ENCODE measurements around the gene FBXL19.

Gene FBXL19

DNA sequence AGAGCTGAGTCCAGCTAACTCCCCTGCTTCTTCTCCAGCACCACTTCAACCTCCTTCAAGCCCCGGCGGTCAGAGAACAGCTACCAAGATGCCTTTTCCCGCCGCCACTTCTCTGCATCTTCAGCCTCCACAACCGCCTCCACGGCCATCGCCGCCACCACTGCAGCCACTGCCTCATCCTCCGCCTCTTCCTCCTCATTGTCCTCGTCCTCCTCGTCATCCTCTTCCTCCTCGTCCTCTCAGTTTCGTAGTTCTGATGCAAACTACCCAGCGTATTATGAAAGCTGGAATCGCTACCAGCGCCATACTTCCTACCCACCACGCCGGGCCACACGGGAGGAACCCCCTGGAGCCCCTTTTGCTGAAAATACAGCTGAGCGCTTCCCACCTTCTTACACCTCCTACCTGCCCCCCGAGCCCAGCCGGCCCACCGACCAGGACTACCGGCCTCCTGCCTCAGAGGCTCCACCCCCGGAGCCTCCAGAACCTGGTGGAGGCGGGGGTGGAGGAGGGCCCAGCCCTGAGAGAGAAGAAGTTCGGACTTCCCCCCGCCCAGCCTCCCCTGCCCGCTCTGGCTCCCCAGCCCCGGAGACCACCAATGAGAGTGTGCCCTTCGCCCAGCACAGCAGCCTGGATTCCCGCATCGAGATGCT, 41.3 kb downstream of the FBXL19 start:
- no peak for DNase-seq (ENCODE audit: low read depth in 2 of 2)

DNA sequence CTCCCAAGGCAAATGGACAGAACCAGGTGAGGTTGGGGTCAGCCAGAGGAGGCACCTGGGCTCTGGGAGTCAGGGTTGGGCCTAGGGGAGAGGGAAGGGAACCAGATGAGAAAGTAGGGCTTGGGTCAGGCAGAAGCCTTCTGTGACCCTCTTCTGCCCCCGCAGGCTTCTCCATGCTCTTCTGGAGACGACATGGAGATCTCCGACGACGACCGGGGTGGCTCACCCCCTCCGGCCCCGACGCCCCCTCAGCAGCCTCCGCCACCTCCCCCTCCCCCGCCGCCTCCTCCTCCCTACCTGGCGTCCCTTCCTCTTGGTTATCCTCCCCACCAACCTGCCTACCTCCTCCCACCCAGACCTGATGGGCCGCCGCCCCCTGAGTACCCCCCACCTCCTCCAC, 42.1 kb downstream of the FBXL19 start:
- no peak for DNase-seq (ENCODE audit: low read depth in 2 of 2)

DNA sequence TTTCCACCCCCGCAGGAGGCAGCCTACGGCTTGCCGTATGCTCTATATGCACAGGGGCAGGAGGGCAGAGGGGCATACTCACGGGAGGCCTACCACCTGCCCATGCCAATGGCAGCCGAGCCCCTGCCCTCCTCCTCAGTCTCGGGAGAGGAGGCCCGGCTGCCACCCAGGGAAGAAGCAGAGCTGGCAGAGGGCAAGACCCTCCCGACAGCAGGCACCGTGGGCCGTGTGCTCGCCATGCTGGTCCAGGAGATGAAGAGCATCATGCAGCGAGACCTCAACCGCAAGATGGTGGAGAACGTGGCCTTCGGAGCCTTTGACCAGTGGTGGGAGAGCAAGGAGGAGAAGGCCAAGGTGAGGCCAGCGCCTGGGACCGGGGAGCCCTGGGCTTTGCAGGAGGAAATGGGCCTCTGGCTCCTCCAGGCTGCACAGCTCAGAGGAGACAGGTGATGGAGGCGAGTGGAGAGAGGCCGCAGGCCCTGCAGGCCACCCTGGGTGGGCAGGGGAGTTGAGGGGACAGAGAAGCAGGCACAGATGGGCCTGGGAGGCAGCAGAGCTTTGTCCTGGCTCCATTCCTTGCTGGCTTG, 42.8 kb downstream of the FBXL19 start:
- DNase-seq (ENCODE audit: low read depth in 2 of 2): no peak

DNA sequence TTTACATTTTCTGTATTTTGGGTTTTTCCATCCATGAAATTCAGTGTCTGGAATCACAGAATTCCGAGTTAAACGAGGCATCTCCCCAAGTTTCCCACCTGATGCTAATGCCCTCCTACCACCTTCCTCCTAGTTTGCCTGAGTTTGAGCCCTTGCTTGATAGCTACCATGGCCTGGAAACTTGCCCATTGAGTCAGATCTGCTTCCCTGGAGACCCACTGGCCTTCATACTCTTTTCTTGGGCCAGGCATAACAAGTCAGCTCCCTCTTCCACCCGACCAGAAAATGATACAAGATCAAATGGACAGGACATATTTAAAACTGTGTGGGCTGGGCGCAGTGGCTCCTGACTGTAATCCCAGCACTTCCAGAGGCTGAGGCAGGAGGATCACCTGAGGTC, 44.4 kb downstream of the FBXL19 start:
- DNase-seq (ENCODE audit: low read depth in 2 of 2): no peak

DNA sequence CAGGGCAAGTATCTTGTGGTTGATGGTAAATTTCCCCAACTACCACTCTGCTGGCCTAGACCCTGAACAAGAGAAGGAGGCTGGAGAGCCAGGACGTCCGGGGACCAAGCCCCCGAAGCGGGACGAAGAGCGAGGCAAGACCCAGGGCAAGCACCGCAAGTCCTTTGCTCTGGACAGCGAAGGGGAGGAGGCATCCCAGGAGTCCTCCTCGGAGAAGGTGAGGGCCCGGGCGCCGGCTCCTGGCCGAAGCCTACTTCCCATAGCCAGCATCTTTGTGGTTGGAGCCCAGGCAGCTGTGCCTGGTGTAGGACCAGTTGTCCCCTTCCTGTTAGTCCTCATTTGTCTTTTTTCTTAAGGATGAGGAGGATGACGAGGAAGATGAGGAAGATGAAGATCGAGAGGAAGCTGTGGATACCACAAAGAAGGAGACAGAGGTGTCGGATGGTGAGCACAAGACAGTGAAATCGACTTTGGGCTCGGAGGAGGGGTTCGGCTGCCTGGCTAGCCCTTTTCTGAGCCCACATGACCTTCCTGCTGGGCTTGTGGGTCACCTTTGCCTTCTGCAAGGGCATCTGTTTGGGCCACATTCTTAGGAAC, 46.0 kb downstream of the FBXL19 start:
- DNase-seq (ENCODE audit: low read depth in 2 of 2): no peak

DNA sequence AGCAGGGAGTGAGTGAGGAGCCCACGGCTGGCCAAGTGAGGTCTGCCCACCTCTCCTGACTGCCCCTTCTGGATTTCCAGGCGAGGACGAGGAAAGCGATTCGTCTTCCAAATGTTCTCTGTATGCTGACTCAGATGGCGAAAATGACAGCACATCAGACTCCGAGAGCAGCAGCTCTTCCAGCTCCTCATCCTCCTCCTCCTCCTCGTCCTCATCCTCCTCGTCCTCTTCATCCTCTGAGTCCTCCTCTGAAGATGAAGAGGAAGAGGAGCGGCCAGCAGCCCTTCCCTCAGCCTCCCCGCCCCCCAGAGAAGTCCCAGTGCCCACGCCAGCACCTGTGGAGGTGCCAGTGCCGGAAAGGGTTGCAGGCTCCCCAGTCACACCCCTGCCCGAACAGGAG, 47.9 kb downstream of the FBXL19 start:
- DNase-seq (ENCODE audit: low read depth in 2 of 2): no peak

DNA sequence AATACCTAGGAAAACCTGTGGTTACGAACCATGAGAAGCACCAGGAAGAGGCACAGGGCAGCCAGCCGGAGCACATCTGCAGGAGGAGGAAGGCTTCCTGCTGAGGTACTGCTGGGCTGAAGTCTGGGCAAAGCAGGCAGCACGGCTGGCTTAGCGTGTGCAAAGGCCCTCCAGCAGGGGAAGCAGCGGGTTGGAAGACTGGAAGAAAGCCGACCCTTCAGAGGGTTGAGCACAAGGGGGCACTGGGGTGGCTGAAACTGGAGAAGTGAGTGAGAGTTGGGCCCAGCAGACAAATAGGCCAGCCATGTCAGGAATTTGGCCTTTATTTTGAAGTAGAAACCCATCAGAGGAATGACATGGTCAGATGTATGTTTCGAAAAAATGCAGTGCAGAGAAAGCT, 49.5 kb downstream of the FBXL19 start:
- no peak for DNase-seq (ENCODE audit: low read depth in 2 of 2)

DNA sequence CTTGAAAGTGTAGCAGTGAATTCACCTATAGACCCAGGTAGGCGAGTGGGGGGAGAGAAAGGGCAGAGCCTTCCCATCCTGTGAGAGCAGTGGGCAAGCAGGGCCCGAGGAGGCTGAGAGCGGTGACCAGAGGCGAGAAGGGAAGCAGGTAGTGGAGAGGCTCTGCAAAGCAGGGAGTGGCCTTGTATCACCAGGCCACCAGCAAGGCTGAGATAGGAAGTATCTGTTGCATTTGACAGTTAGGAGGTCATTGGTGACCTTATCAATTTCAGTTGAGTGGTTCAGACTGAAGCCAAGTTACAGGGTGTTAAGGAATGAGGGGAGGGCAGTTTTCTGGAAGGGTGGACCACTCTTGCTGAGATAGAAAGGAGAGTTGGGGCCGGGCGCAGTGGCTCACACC, 51.0 kb downstream of the FBXL19 start:
- DNase-seq (ENCODE audit: low read depth in 2 of 2): no peak

DNA sequence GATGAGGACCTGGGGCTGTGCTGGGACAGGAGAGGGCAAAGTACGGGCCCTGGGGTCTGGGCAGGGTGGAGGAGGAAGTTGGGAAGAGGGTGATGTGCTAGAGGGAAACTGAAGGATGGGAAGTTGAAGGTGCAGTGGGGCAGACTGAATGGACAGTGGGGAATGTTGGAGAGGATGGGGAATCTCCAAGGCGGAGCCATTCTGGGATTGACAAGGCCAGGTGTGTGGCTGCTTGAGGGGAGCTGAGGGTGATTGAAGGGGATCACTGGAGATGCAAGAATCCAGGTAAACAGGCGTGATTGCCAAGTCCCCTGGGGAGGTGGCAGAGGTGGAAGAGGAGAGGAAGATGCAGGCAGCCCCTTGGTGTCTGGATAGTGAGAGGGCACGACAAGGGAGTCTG, 53.1 kb downstream of the FBXL19 start:
- DNase-seq (ENCODE audit: low read depth in 2 of 2): no peak

DNA sequence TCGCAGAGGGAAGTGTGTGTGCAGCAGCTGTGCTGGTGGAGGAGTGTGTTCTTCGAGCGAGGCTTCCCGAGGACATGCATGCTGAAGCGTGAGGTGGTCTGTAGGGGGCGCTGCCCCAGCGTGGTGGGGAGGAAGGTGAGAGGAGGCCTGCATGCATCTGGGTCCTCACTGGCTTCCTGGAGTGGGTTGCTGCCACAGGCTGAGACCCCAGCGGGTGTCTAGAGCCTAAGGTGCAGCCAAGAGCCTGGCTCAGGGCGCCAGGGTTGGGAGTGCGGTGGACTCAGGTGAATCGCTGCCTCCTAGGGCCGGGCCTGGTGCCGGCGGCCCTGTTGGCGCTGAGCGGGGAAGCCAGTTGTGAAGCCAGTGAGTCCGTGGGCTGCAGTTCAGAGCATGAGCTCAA, 54.1 kb downstream of the FBXL19 start:
- DNase-seq (ENCODE audit: low read depth in 2 of 2): no peak

DNA sequence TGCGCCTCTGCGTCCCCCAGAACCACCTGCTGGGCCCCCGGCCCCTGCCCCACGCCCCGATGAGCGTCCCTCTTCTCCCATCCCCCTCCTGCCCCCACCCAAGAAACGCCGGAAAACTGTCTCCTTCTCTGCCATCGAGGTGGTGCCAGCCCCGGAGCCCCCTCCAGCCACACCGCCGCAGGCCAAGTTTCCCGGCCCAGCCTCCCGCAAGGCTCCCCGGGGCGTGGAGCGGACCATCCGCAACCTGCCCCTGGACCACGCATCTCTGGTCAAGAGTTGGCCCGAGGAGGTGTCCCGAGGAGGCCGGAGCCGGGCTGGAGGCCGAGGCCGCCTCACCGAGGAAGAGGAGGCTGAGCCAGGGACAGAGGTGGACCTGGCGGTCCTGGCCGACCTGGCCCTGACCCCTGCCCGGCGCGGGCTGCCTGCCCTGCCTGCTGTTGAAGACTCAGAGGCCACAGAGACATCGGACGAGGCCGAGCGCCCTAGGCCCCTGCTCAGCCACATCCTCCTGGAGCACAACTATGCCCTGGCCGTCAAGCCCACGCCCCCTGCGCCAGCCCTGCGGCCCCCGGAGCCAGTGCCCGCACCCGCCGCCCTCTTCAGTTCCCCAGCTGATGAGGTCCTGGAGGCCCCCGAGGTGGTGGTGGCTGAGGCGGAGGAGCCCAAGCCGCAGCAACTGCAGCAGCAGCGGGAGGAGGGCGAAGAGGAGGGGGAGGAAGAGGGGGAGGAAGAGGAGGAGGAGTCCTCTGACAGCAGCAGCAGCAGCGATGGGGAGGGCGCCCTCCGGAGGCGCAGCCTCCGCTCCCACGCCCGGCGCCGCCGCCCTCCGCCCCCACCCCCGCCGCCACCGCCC, 56.0 kb downstream of the FBXL19 start:
- no peak for DNase-seq (ENCODE audit: low read depth in 2 of 2)

DNA sequence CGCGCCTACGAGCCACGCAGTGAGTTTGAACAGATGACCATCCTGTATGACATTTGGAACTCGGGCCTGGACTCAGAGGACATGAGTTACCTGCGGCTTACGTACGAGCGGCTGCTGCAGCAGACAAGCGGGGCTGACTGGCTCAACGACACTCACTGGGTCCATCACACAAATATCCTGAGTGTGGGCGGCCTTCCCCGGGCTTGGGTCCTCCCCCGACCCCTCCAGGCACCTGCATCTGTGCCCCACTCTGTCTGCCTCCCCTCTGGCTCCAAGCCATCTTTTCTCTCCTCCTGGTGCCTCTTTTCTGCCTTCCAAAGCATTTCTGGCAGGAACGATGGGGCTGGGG, 56.6 kb downstream of the FBXL19 start:
- DNase-seq (ENCODE audit: low read depth in 2 of 2): no peak

DNA sequence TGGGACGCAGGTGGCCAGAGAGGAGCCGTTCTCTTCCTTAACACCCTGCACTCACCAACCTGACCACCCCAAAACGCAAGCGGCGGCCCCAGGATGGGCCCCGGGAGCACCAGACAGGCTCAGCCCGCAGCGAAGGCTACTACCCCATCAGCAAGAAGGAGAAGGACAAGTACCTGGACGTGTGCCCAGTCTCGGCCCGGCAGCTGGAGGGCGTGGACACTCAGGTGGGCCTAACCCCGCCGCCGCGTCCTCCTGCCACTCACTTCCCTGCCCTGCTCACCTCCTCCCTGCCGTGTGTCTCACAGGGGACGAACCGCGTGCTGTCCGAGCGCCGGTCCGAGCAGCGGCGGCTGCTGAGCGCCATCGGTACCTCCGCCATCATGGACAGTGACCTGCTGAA, 57.1 kb downstream of the FBXL19 start:
- DNase-seq (ENCODE audit: low read depth in 2 of 2): no peak

DNA sequence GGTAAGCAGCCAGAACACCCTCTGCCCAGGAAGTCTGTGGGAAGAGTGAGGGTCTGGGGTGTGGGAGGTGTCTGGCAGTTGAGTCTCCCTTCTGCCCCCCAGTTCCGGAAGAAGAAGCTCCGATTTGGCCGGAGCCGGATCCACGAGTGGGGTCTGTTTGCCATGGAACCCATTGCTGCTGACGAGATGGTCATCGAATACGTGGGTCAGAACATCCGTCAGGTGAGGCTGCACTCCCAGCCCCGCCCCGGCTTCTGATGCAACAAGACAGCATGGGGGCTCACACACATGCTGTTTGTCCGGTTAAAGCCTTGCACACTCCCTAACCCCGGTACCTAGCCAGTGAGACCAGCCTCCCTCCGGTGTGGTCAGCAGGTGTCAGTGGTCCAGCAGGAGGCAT, 57.6 kb downstream of the FBXL19 start:
- DNase-seq (ENCODE audit: low read depth in 2 of 2): no peak

DNA sequence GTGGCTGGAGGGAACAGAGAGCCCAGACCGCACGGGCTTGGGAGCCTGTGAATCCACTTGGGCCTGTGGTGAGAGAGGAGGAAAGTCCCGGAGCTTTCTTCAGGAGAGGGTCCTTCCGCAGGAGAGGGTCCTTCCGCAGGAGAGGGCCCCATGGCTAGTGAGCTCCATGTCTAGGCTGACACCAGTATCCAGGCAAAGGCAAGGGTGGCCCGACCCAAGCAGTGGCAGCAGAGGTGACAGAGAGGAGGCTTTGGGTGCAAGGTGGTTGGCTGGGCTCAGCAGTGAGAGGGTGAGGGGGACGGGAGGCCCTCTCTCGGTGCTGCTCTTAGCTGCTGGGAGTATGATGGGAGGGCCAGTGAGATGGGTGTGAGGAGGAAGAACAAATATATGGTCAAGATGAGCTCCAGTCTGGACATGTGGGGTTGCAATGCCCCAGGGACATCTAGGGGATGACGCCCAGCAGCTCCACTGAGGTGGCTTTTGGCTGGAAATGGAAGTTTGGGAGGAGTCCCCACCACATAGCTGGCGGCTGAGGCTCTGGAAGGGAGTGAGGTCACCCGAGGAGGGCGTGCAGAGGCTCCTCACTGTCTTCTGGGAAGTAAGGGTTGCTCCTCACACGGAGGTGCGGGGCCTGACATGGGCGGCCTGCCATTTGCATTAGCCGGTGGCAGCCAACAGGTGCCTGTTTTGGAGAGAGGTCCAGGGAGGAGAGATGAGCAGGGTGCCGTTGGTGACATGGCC, 59.3 kb downstream of the FBXL19 start:
- no peak for DNase-seq (ENCODE audit: low read depth in 2 of 2)

DNA sequence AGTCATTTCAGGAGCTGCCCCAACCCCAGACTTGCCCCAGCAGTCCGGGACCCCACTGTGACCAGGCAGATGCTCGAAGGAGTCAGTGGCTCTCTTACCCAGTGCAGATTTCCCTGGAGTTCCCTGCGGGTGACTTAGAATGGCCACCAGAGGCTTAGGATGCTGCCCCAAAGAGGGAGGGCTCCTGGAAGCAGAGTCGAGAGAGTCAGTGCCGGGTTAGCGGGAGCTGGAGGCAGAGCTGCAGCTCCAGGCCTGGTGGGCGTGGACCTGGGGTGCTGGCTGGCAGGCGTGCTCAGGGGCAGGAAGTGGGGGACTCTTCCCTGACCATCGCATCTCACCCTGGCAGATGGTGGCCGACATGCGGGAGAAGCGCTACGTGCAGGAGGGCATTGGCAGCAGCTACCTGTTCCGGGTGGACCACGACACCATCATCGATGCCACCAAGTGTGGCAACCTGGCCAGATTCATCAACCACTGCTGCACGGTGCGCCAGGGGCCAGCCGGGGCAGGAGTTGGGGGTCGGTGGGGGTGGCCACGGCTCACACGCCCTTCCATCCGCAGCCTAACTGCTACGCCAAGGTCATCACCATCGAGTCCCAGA, 60.0 kb downstream of the FBXL19 start:
- DNase-seq (ENCODE audit: low read depth in 2 of 2): no peak

DNA sequence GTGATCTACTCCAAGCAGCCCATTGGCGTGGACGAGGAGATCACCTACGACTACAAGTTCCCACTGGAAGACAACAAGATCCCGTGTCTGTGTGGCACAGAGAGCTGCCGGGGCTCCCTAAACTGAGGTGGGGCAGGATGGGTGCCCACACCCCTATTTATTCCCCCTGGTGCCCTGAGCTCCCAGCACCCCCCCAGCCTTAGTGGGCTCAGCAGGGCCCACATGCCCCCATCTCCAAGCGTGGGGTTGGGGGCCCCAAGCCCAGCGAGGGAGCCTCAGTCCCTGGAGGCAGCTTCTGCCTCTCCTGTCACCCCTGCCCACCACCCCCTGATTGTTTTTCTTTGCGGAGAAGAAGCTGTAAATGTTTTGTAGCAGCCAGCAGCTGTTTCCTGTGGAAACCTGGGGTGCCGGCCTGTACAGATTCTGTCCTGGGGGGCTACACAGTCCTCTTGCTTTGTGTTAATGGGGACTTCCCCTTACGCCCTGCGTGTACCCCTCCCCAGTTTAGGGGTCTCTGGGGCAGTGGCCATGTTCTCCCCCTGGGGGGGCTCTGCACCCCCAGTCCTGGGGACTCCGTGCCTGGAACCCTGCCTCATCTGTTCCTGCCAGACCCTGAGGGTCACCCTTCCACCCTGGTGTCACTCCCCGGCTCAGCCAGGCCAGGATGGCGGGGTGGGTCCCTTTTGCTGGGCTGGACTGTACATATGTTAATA, 60.7 kb downstream of the FBXL19 start:
- DNase-seq (ENCODE audit: low read depth in 2 of 2): no peak

DNA sequence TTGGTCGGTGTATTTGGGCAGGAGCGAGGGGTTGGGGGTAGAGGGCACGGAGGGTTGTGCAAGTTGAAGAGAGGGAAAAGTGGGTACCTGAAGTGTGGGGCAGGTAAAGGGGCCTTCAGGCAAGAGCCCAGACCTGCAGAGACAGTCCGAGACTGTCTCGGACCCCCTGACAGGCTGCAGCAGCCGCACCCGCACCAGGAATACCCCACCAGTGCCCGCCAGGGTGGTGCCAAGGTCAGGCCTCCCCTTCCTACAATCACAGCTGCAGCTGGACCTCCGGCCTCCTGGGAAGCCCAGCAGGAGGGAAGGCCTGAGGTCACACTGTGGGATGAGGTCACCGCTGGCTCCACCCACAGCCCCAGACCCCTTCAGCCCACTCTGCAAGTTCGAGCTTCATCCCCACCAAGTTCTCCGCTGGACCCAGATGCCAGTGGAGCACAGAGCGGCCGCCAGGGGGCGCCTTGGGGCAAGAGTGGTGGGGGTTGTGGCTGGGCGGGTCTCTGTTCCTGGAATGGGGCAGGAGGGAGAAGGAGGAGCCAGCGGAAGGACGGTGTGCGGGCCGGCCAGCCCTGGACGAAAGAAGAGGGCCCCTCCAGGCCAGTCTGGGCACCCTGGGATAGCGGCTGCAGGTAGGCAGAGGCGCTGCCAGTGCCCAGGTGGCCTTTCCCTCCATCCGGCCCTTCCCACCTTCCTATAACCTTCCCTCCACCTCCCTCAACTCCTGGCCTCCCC, 61.5 kb downstream of the FBXL19 start, which contains the start of gene HSD3B7:
Gene HSD3B7 (plus strand): TSS at position 539 of the 732 bp plus-strand sequence. CDS start 452 bp downstream, outside the sequence.
- peak; percentile 63 to 74 for DNase-seq (ENCODE audit: low read depth in 2 of 2)

DNA sequence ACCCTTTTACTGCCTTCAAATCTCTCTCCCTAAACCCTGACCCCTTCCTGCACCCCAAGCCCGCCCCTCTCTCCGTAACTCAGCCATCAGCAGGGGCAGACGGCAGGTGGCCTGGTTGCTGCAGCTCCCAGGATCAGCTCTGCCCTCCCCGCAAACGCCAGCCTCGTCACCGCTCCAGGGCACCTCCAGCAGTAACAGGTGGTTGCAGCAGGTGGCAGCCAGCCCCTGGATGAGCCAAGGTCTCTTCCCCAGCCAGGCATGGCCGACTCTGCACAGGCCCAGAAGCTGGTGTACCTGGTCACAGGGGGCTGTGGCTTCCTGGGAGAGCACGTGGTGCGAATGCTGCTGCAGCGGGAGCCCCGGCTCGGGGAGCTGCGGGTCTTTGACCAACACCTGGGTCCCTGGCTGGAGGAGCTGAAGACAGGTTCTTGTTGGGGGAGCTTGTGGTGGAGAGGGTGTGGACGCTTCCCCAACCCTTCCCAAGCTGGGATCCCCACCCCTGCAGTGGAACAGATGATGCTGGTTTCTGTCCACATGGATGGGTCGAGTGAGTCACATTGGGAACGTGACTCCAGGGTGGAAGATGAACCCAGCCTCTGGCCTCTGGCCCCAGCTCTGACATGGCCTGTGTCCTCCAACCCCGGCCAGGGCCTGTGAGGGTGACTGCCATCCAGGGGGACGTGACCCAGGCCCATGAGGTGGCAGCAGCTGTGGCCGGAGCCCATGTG, 62.2 kb downstream of the FBXL19 start:
- DNase-seq (ENCODE audit: low read depth in 2 of 2): no peak
